Measurements from ENCODE around the gene RAD50. TPM values are rescaled to one million over a fixed set of nuclear protein-coding genes. Genes with fewer than 3 reads are reported as not detected.

RAD50 gene
- total RNA-seq, 4 donors from 2014 or later, result 35.8 to 47.5 (median 41.3) TPM

- intact Hi-C loops (cut with DNase I; ENCODE audit: low total_unique reads), result no loop called here
- no peaks in the 10 kb centered on the region for H3K27me3 ChIP-seq
- peaks cover 0 to 32% (median 9%) of the 10 kb centered on the region in 4 donors for H3K36me3 ChIP-seq
- in situ Hi-C loops (cut with MboI; ENCODE audit: low pct_ligation_motif_present in 1 of 4, low pct_unique_long_range_greater_than_20kb in 1 of 4, low sequenced_read_pairs in 3 of 4), result no loop called here
- DNase-seq, result no peak
- no peak for TF ChIP-seq POLR2AphosphoS5 (IDR thresholded peaks at IDR 0.05)
- no peak for TF ChIP-seq EP300 (IDR thresholded peaks at IDR 0.05; ENCODE audit: low read depth)
- no peak overlapping the region for H3K4me3 ChIP-seq
- H3K27ac ChIP-seq, result no peak overlapping the region
- peaks cover 0 to 2% (median 0%) of the 10 kb centered on the region in 4 donors for H3K4me1 ChIP-seq
- H3K9me3 ChIP-seq, result no peaks in the 10 kb centered on the region
These were observed 64.9 kb downstream of the RAD50 start for GRCh38 chr5:132621699-132622098.

- no peak for DNase-seq
- H3K36me3 ChIP-seq, result peaks cover 0 to 24% (median 5%) of the 10 kb centered on the region in 4 donors
- H3K4me1 ChIP-seq, result peaks cover 0 to 2% (median 0%) of the 10 kb centered on the region in 4 donors
- H3K4me3 ChIP-seq, result no peak overlapping the region
- intact Hi-C loops (cut with DNase I; ENCODE audit: low total_unique reads), result no loop called here
- no peaks in the 10 kb centered on the region for H3K9me3 ChIP-seq
- TF ChIP-seq EP300 (IDR thresholded peaks at IDR 0.05; ENCODE audit: low read depth) (no peak), POLR2A (IDR thresholded peaks at IDR 0.05) (no peak), POLR2AphosphoS5 (IDR thresholded peaks at IDR 0.05) (no peak), CTCF (IDR thresholded peaks at IDR 0.05) (no peak)
- H3K27me3 ChIP-seq, result no peaks in the 10 kb centered on the region
- in situ Hi-C loops (cut with MboI; ENCODE audit: low pct_ligation_motif_present in 1 of 4, low pct_unique_long_range_greater_than_20kb in 1 of 4, low sequenced_read_pairs in 3 of 4), result no loop called here
- H3K27ac ChIP-seq, result no peak overlapping the region
These were observed 65.8 kb downstream of the RAD50 start for GRCh38 chr5:132622608-132623007.

GRCh38 chr5:132627470-132627869 is 70.7 kb downstream of the RAD50 start:
- Histone ChIP-seq H3K27me3 (no peaks in the 10 kb centered on the region), H3K4me3 (no peak overlapping the region), H3K27ac (peak overlapping the region in 2 of 4 donors; percentile 30 to 35), H3K9me3 (no peaks in the 10 kb centered on the region), H3K36me3 (peaks cover 0 to 3% (median 0%) of the 10 kb centered on the region in 4 donors), H3K4me1 (peaks cover 0 to 2% (median 0%) of the 10 kb centered on the region in 4 donors)
- intact Hi-C loops (cut with DNase I; ENCODE audit: low total_unique reads), result no loop called here
- no peak for DNase-seq
- in situ Hi-C loops (cut with MboI; ENCODE audit: low pct_ligation_motif_present in 1 of 4, low pct_unique_long_range_greater_than_20kb in 1 of 4, low sequenced_read_pairs in 3 of 4), result no loop called here
- TF ChIP-seq POLR2A (IDR thresholded peaks at IDR 0.05) (no peak), EP300 (IDR thresholded peaks at IDR 0.05; ENCODE audit: low read depth) (no peak), CTCF (IDR thresholded peaks at IDR 0.05) (no peak), POLR2AphosphoS5 (IDR thresholded peaks at IDR 0.05) (no peak)
- WGBS, 2 donors (ENCODE audit: low coverage in 1 of 2), result 64 to 72% methylated on average over 2 of the region's 2 CpGs

GRCh38 chr5:132628814-132629213 is 72.0 kb downstream of the RAD50 start:
- intact Hi-C loops (cut with DNase I; ENCODE audit: low total_unique reads) (no loop called here), in situ Hi-C loops (cut with MboI; ENCODE audit: low pct_ligation_motif_present in 1 of 4, low pct_unique_long_range_greater_than_20kb in 1 of 4, low sequenced_read_pairs in 3 of 4) (no loop called here)
- Histone ChIP-seq H3K4me1 (no peaks in the 10 kb centered on the region), H3K27ac (no peak overlapping the region), H3K4me3 (no peak overlapping the region), H3K9me3 (no peaks in the 10 kb centered on the region), H3K36me3 (peaks cover 0 to 3% (median 0%) of the 10 kb centered on the region in 4 donors), H3K27me3 (no peaks in the 10 kb centered on the region)
- TF ChIP-seq POLR2A (IDR thresholded peaks at IDR 0.05), result no peak
- TF ChIP-seq CTCF (IDR thresholded peaks at IDR 0.05), result no peak
- TF ChIP-seq EP300 (IDR thresholded peaks at IDR 0.05; ENCODE audit: low read depth), result no peak
- no peak for TF ChIP-seq POLR2AphosphoS5 (IDR thresholded peaks at IDR 0.05)
- 90 to 95% methylated on average over 2 of the region's 2 CpGs for WGBS, 2 donors (ENCODE audit: low coverage in 1 of 2)
- no peak for DNase-seq
